ENCODE data around the gene IQCM.
A peak's percentile ranks its signal among the peaks of the same experiment; 100 is the strongest.
"Not testable (repeated sequence)": the region's sequence is repeated elsewhere in the genome, so short reads cannot be mapped to it uniquely, and the experiment has no call there.

IQCM gene

DNA sequence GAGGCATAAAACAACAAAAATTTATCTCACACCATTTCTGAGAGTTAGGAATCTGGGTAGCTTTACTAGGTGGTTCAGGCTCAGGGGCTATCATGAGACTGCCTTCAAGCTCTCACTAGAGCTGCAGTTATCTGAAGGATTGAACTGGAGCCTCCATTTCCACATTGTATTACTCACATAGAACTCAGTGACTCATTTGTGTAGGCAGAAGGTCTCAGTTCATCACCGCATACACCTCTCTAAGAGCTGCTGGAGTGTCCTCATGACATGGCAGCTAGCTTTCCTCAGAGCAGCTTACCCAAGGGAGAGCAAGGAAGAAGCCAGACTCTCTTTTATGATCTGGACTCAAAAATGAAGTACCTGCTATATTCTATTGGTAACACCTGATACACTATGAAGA lies 389.2 kb downstream of the IQCM start:
- no peak for DNase-seq

DNA sequence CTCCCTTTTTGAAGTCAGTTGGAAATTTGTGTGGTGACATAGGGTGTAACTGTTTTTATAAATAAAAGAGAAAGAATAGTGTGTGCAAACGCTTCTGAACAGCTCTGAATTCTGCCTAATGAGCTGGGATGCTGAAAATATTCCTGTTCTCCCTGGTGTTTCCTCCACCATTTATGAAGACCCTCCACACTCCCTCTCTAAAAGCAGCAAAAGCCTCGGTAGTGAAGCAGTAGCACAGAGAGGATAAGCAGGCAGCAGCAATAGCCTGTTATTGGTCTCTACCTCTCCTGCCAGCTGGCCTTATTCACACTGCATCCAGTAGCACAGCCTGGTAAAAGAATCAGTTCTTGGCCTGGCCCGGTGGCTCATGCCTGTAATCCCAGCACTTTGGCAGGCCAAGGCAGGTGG lies 406.1 kb downstream of the IQCM start:
- peak in 1 of 2 experiments; percentile 1 for DNase-seq

DNA sequence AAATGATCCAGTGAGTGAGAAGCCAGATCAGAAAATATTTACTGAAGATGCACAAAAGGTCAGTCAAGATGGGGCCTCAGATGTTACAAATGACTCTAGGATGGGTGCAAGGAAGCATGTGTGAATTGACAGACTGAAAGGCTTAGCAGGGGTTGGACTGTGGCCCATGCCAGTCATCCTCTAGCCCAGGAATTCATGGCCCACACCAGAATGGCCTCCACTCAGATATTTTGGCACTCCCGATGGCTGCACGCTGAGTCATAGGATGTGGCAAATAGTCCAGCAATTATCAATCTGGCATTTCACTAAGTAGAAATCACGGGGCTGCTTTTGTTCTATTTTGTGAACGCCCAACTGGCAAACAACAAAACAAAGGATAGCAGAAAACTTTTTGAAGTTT lies 406.5 kb downstream of the IQCM start:
- peak; percentile 1 to 29 for DNase-seq

DNA sequence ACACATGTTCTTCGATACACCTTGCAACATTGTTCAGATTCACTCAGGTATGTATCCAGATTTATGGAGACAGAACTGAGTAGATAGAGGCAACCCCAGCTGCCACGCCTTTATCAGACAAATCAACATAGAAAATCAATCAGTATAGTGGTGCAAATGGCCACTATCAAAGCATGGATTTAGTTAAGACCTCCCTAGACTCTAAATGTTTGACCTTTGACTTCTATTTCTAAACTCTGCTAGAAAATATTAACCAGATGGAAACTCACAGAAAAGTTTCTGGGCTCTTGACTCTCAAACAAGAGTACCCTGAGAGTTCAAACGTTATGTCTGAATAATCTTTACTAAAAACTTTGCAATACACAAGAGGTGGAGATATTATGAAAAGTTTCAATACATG lies 411.5 kb downstream of the IQCM start:
- no peak for DNase-seq

DNA sequence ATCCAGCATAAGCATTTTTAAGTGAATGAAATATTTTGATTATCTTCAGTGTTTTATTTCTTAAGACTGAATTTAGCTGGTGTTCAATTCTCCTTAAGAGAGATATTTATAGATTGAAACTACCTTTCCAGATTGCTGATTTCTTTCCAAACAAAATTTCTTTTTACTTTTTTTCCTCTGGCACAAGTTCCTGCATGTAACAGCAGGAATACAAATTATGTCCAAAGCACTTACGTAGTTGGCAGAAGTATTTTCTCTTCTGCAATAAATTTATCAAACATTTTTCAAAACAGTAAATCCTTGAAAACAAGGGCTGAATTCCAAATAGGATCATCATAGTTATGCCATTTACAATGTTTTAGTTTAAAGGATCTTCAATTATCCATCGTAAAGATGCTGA lies 412.6 kb downstream of the IQCM start:
- DNase-seq = no peak

DNA sequence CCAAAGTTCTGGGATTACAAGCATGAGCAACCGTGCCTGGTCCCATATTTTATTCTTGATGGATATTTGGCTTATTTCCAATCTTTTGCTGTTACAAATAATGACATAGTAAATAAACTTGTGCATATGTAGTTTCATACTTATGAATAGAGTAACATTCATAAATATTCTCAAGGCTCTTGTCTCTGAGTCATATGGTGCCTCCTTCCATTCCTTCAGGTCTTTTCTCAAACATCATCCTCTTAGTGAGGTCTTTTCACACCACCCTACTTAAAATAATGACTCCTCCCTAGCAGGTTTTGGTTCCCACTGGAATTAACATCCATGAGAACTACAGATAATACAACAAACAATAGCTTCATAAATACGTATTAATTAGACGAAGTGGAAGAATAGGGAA lies 416.6 kb downstream of the IQCM start:
- no peak for DNase-seq

DNA sequence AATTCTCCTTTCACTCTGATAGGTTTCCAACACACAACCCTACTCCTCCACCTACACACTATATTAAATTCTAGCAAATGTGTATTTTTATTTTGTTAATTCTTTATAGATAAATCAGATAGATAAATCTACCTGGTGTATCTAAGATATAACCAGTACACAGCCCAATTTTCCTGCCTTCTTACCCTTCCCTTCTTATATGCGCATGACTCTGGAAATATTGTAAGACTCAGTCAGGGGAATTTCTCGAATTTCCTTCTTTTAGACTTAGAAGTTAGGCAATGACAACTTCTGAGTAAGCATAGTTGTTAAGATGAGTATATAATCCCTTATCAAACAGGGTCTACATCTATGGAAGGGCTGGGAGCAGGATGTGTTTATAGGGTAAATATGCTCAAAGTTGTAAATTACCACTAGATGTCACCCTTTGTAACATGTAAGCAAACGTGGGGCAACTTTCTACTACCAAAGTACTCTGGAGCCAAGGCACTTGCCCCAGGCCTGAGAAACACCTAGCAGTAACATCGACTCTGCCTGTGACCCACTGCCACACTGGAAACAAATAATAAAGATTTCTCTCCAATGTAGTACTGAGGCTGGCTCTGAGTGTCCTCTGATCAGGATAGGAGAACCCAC lies 444.7 kb downstream of the IQCM start:
- DNase-seq = peak; percentile 30 to 34

DNA sequence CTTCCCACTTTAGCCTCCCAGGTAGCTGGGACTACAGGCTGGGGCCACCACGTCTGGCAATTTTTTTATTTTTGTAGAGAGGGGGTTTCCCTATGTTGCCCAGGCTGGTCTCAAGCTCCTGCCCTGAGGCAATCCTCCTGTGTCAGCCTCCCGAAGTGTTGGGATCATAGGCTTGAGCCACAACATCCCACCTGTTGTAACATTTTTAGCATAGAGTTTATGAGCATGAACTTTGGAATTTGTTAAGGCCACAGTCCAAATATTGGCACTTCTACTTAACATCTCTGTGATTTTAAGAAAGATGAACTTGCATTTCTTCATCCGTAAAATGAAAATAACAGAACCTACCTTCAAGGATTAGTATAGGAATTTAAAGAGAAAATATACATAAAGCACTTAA lies 445.6 kb downstream of the IQCM start:
- DNase-seq = no peak

DNA sequence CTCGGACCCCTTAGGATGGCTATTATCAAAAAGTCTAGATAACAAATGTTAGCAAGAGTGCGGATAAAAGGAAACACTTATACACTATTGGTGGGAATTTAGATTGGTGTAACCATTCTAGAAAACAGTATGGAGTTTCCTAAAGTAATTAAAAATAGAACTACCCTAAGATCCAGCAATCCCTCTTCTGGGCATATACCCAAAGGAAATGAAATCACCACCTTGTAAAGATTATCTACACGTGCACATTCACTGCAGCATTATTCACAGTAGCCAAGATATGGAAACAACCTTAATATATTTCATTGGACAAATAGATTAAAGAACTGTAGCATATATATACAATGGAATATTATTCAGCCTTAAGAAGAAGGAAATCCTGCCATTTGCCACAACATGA lies 462.4 kb downstream of the IQCM start:
- no peak for DNase-seq

DNA sequence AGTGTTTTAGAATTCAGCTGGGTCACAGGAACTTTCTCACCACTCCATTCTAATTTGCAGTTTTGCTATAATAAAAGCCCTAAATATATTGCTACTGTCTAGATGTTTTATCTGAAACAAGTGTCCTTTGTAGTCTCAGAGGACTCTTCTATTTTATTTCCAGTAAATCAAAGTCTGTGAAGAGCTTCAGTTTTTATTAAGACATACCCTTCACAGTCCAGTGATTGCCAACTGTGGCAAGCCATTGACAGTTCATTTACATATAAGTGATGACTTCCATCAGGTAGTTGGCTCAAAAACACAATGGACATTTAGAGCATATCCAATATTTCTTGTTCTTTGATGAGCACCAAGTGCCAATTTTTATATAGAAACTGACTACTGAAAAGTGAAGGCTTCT lies 466.1 kb downstream of the IQCM start:
- no peak for DNase-seq

DNA sequence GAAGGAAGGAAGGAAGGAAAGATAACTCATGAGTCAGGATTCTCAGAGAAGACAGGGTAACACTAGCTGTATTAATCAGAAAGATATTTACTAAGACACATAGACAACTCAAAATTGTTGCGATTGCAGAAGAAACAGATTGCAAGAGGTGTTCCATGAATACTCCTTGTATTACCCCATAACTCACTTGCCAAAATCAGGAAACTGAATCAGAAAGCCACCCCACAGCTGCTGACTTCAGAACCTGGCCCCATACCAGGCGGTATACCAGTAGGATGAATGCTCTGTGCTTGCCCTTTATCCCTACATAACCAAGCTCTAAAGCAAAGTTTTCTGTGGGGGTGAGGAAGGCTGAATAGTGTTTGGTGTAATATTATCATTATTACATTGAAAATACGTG lies 468.5 kb downstream of the IQCM start:
- DNase-seq = no peak

DNA sequence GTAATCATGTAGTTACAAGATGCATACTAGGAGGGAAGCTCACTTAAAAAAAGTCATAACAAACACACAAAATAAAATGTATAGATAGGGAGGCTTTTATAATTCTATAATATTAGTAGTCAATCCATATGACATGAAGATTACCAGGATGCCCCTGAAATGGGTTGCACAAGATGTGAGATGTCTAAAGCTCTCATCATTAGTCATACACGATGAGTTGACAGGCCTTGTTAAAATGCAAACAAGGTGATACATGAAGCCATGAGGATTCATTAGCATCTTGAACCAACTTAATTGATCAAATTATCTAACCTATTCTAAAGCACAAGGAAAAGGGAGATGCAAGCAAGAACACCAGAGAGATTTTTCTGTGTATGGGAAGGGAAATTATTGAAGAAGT lies 470.2 kb downstream of the IQCM start:
- DNase-seq = no peak

DNA sequence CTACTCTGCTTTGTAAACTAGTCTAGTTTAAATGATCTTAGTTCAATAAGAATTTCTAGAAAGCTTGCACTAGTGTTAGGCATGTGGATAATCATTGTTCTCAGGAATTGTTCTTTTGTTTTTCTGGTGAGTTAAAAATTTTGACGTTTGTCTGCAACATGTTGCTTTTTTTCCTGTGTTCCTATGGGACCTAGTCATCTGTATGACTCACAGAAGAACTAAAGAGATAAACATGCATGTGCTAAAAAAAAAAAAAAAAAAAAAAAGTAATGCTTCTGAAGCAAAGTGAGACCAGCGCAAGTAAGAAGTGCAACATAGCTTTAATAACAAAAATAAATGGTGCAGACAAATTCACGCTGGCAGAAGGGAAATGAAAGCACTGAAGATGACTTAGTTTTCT lies 471.2 kb downstream of the IQCM start:
- DNase-seq = no peak

DNA sequence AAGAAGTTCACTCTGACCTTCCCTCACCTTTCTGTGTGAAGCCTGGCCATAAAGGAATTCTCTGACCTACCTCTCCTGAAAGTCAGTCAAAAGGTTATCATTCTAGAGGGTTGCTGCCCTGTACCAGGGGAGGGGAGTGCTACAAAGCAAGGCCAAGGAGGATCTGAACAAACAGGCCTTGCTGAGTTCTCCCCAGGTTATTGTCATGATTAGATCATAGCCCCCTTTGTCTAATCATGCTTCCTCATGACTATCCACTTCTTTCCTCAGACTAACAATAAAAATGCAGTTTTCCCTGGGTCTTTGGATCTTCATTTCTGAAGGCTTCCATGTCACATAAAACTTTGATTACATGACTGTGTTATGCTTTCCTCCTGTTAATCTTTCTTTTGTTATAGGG lies 472.0 kb downstream of the IQCM start:
- no peak for DNase-seq

DNA sequence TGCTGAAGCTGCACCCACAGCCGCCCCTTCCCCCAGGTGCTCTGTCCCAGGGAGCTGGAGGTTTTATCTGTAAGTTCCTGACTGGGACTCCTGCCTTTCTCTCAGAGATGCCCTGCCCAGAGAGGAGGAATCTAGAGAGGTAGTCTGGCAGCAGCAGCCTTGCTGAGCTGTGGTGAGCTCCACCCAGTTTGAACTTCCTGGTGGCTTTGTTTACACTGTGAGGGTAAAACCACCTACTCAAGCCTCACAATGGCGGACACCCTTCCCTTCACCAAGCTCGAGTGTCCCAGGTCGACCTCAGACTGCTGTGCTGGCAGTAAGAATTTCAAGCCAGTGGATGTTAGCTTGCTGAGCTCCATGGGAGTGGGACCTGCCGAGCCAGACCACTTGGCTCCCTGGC lies 474.5 kb downstream of the IQCM start:
- DNase-seq = not testable (repeated sequence)

DNA sequence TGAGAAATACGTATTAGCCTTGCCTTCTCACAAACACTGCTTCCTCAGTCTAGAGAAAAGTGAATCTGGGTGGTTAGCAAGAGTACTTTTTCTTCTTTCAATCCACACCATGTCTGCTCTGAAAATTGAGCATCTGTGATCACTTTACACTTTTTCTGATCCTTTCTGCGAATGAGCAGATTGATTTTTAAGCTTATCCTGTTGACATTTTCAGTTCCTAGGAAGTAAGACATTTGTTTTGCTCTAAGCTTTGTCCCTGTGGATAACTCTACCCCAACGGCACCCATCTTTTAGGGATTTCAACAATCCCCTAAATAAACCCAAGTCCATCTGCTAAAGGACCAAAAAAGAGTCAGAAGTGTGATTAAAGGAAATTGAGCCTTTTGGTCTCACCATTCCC lies 487.5 kb downstream of the IQCM start:
- no peak for DNase-seq

DNA sequence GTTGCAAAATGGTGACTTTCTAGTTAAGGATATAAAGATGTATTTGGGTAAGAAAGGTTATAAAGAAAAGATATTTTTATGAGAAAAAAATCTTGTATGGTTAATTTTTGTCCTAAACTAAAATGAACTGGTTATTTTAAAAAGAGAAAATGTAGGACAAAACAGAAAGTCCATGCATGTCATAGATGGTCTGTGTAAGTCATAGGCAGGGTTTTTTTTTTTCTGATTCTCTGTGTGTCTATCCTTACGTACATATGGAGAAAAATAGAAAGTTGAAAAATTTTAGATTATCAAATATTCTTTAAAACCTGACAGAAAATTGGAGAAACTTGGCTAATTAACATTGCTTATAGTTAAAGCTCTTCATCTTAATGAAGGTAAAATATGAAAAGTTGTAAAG lies 493.4 kb downstream of the IQCM start:
- no peak for DNase-seq

DNA sequence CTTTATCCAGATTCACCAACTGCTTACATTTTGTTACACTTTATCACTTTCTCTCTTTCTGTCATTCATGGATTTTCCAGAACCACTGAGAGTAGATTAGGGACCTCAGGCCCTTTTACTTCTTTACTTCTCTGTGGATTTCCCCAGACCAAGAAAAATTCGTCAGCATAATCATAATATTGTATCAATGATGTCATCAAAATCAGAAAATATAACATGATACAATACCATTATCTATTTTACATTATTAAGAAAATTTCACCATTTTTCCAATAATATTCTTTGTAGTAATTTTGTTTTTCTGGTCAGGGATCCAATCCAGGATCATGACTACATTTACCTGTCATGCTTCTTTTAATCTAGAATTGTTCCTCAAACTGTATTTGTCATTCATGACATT lies 494.2 kb downstream of the IQCM start:
- DNase-seq = no peak

DNA sequence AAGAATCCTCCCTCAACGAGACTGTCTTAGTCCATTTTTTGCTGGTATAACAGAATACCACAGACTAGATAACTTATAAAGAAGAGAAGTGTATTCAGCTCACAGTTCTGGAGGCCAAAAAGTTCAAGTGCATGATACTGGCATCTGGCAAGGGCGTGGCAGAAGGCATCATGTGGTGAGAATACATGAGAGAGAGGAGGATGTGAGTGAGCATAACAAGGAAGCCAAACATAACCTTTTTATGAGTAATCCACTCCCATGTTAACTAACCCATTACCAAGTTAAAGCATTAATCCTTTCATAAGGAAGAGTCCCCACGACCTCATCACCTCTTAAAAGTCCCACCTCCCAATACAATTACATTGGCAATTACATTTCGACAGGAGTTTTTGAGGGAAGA lies 504.6 kb downstream of the IQCM start:
- no peak for DNase-seq

DNA sequence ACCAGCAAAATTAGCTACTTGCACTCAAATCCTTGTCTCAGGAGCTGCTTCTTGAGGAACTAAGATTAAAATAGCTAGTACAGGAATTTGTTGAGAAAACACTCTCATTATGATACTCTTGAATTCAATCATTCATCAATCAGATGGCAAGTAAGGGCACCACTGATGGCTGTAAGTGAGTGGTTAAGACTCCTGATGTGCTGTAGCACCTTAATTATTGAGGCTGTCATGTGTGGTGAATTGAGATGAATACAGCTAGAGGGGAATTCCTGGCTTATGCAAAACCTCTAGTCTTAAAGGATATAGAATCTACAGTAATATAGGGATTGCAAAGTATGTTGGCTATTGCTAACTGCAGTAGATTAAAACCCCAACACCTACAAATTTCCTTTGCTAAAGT lies 509.1 kb downstream of the IQCM start:
- no peak for DNase-seq

Data from NCI-H2081 (cell line).